ENCODE results near the gene PARD3B.

Gene PARD3B

GRCh38 chr2:205220559-205220958 lies 675.3 kb downstream of the PARD3B start:
- Histone ChIP-seq H3K4me1 (ENCODE audit: control insufficient read depth in 1 of 2, insufficient read depth in 1 of 2, low read depth in 1 of 2, low read length in 1 of 2) (no peaks in the 10 kb centered on the region), H3K27me3 (no peaks in the 10 kb centered on the region), H3K9me3 (no peaks in the 10 kb centered on the region), H3K27ac (no peak overlapping the region), H3K36me3 (no peaks in the 10 kb centered on the region), H3K4me3 (ENCODE audit: low read depth in 1 of 2, low read length in 1 of 2) (no peak overlapping the region)
- no peak for TF ChIP-seq CTCF (IDR thresholded peaks at IDR 0.05)

- Histone ChIP-seq H3K9me3 (no peaks in the 10 kb centered on the region), H3K4me3 (ENCODE audit: low read depth in 1 of 2, low read length in 1 of 2) (no peak overlapping the region), H3K27me3 (no peaks in the 10 kb centered on the region), H3K4me1 (ENCODE audit: control insufficient read depth in 1 of 2, insufficient read depth in 1 of 2, low read depth in 1 of 2, low read length in 1 of 2) (no peaks in the 10 kb centered on the region), H3K36me3 (no peaks in the 10 kb centered on the region), H3K27ac (no peak overlapping the region)
- TF ChIP-seq CTCF (IDR thresholded peaks at IDR 0.05) = no peak
These were observed 686.8 kb downstream of the PARD3B start for GRCh38 chr2:205232086-205232485.

GRCh38 chr2:205235434-205235833 lies 690.2 kb downstream of the PARD3B start:
- Histone ChIP-seq H3K27ac (no peak overlapping the region), H3K36me3 (no peaks in the 10 kb centered on the region), H3K4me3 (ENCODE audit: low read depth in 1 of 2, low read length in 1 of 2) (no peak overlapping the region), H3K4me1 (ENCODE audit: control insufficient read depth in 1 of 2, insufficient read depth in 1 of 2, low read depth in 1 of 2, low read length in 1 of 2) (no peaks in the 10 kb centered on the region), H3K9me3 (no peaks in the 10 kb centered on the region), H3K27me3 (no peaks in the 10 kb centered on the region)
- no peak for TF ChIP-seq CTCF (IDR thresholded peaks at IDR 0.05)

- H3K36me3 ChIP-seq = no peaks in the 10 kb centered on the region
- no peaks in the 10 kb centered on the region for H3K9me3 ChIP-seq
- no peak overlapping the region for H3K27ac ChIP-seq
- H3K27me3 ChIP-seq = no peaks in the 10 kb centered on the region
- no peak for TF ChIP-seq CTCF (IDR thresholded peaks at IDR 0.05)
- H3K4me1 ChIP-seq (ENCODE audit: control insufficient read depth in 1 of 2, insufficient read depth in 1 of 2, low read depth in 1 of 2, low read length in 1 of 2) = no peaks in the 10 kb centered on the region
- no peak overlapping the region for H3K4me3 ChIP-seq (ENCODE audit: low read depth in 1 of 2, low read length in 1 of 2)
These were observed 692.2 kb downstream of the PARD3B start for GRCh38 chr2:205237524-205237923.

- no peak for TF ChIP-seq CTCF (IDR thresholded peaks at IDR 0.05)
- Histone ChIP-seq H3K9me3 (no peaks in the 10 kb centered on the region), H3K27ac (no peak overlapping the region), H3K27me3 (no peaks in the 10 kb centered on the region), H3K36me3 (no peaks in the 10 kb centered on the region), H3K4me3 (ENCODE audit: low read depth in 1 of 2, low read length in 1 of 2) (no peak overlapping the region), H3K4me1 (ENCODE audit: control insufficient read depth in 1 of 2, insufficient read depth in 1 of 2, low read depth in 1 of 2, low read length in 1 of 2) (no peaks in the 10 kb centered on the region)
These were observed 699.7 kb downstream of the PARD3B start for GRCh38 chr2:205245001-205245400.

GRCh38 chr2:205245652-205246051 lies 700.4 kb downstream of the PARD3B start:
- no peak for TF ChIP-seq CTCF (IDR thresholded peaks at IDR 0.05)

More at GRCh38 chr2:205245652-205246051, 700.4 kb downstream of the PARD3B start:
- Histone ChIP-seq H3K36me3 (no peaks in the 10 kb centered on the region), H3K4me3 (ENCODE audit: low read depth in 1 of 2, low read length in 1 of 2) (no peak overlapping the region), H3K4me1 (ENCODE audit: control insufficient read depth in 1 of 2, insufficient read depth in 1 of 2, low read depth in 1 of 2, low read length in 1 of 2) (no peaks in the 10 kb centered on the region), H3K27ac (no peak overlapping the region), H3K27me3 (no peaks in the 10 kb centered on the region), H3K9me3 (no peaks in the 10 kb centered on the region)
